OCI-LY7 (cell line): ENCODE measurements around the gene PSMB1. TPM values are rescaled to one million over a fixed set of nuclear protein-coding genes. Genes with fewer than 3 reads are reported as not detected.

Experiments used
- BruUV-seq: library from RNA; stranded (reverse); fragments of 400-500 nt; replicated peaks from 2 replicates; lab custom pipeline; 2021; lab: Mats Ljungman, UMichigan
- CTCF ChIA-PET: fragments of 300-600 bp; sonication (Branson Sonifier 250); formaldehyde crosslinking; loops from one replicate; lab custom pipeline; 2022; ENCODE audit warnings: antibody characterized with exemption; ENCODE audit not compliant: unreplicated experiment; lab: Charles Lee
- POLR2A ChIA-PET: fragments of 300-600 bp; sonication (Branson Sonifier 250); formaldehyde crosslinking; loops from one replicate; lab custom pipeline; 2022; ENCODE audit warnings: antibody characterized with exemption; lab: Charles Lee
- DNase-seq: peaks from one replicate; pipeline ENCODE4 v3.0.0-alpha.2; 2015; ENCODE audit warnings: low spot score
- H2AFZ ChIP-seq: fragments of 200-600 bp; sonication (generic), shearing (Covaris generic); 2 replicates; pipeline ENCODE4 v1.6.1; 2014; ENCODE audit warnings: mild to moderate bottlenecking, antibody characterized with exemption, low read length, moderate library complexity
- H3K27ac ChIP-seq: fragments of 200-600 bp; sonication (generic); 2 replicates; pipeline ENCODE4 v1.5.1; 2014; ENCODE audit warnings: mixed run types, low read depth, mild to moderate bottlenecking, moderate library complexity, low read length, inconsistent platforms; ENCODE audit not compliant: poor library complexity, severe bottlenecking
- H3K36me3 ChIP-seq: fragments of 200-600 bp; sonication (generic); 2 replicates; pipeline ENCODE4 v1.6.1; 2014; ENCODE audit warnings: mild to moderate bottlenecking, antibody characterized with exemption, low read length, moderate library complexity, mixed read lengths; ENCODE audit not compliant: insufficient read depth
- H3K4me1 ChIP-seq: fragments of 200-600 bp; sonication (generic); 2 replicates; pipeline ENCODE4 v1.5.1; 2014; ENCODE audit warnings: mild to moderate bottlenecking, low read length; ENCODE audit not compliant: insufficient read depth, poor library complexity, severe bottlenecking
- H3K4me2 ChIP-seq: fragments of 200-600 bp; sonication (generic); 2 replicates; pipeline ENCODE4 v1.6.1; 2014; ENCODE audit warnings: mild to moderate bottlenecking, low read length
- H3K4me3 ChIP-seq: fragments of 200-600 bp; sonication (generic); 2 replicates; pipeline ENCODE4 v1.5.1; 2014; ENCODE audit warnings: mild to moderate bottlenecking, low read depth, low read length; ENCODE audit not compliant: poor library complexity, severe bottlenecking
- H3K79me2 ChIP-seq: fragments of 200-600 bp; sonication (generic); 2 replicates; pipeline ENCODE4 v1.6.1; 2016; ENCODE audit warnings: low read depth, mild to moderate bottlenecking, low read length, moderate library complexity, mixed read lengths; ENCODE audit not compliant: insufficient read depth
- H3K9me2 ChIP-seq: fragments of 200-600 bp; sonication (generic); 2 replicates; pipeline ENCODE4 v1.6.1; 2016; ENCODE audit warnings: mild to moderate bottlenecking, low read length, mixed read lengths; ENCODE audit not compliant: insufficient read depth
- H3K9me3 ChIP-seq: fragments of 200-600 bp; sonication (generic); 2 replicates; pipeline ENCODE4 v1.6.1; 2014; ENCODE audit warnings: mild to moderate bottlenecking, mixed run types, low read length, mixed read lengths
- H4K20me1 ChIP-seq: fragments of 200-600 bp; sonication (generic); 2 replicates; pipeline ENCODE4 v1.6.1; 2014; ENCODE audit warnings: mild to moderate bottlenecking, antibody characterized with exemption, low read length, moderate library complexity, mixed read lengths; ENCODE audit not compliant: insufficient read depth
- EZH2phosphoT487 ChIP-seq: fragments of 200-600 bp; sonication (generic); IDR thresholded peaks from 2 replicates; pipeline ENCODE4 v1.6.1; 2018; ENCODE audit warnings: low read depth, borderline replicate concordance, mild to moderate bottlenecking, mixed run types, antibody characterized with exemption, low read length, moderate library complexity, mixed read lengths
- intact Hi-C: fragments of 100-400 bp; cut with micrococcal nuclease; formaldehyde crosslinking; loops from one replicate; pipeline ENCODE4 v1.10.0; 2022; ENCODE audit not compliant: unreplicated experiment
- total RNA-seq, 2 experiments: library from RNA; depleted of rRNA in 1 of 2; stranded (reverse); fragments of >200 nt in 1 of 2; shearing (Covaris generic) in 1 of 2; gene quantifications; 2 replicates each; pipeline ENCODE4 v1.2.3, GENCODE V29; 2014 to 2022
- TF ChIP-seq, protein P1 (sequence below): fragments of 200-600 bp; sonication (generic); conservative IDR thresholded peaks from 2 replicates; pipeline ENCODE4 v1.5.1; 2014; ENCODE audit warnings: mild to moderate bottlenecking, antibody characterized with exemption, low read length, moderate library complexity, mixed read lengths

Gene PSMB1
- total RNA-seq, 2 experiments from 2014 or later = 190 to 193 TPM

DNA sequence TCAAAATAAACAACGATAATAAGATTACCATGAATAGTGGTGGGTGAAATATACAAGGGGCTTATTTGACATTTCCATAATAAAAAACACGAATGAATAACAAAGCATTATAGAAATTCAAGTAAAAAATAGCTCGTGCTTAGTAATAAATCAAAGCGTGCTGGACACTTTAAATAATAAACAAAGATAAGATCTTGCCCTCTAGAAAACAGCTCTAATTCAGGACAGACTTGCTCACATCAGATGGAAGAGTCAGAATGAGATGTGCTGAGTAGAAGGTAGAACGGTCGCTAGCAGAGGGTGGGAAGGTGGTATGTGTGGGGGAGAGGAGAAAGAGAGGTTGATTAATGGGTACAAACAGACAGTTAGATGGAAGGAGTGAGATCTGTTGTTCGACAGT, 27.3 kb downstream of the PSMB1 start:
- Histone ChIP-seq H3K4me3 (no peak overlapping the region), H3K4me1 (no peaks in the 10 kb centered on the region), H3K9me2 (no peaks in the 10 kb centered on the region), H3K9me3 (no peaks in the 10 kb centered on the region), H2AFZ (no peak overlapping the region), H4K20me1 (no peaks in the 10 kb centered on the region), H3K79me2 (no peaks in the 10 kb centered on the region), H3K27ac (no peak overlapping the region), H3K36me3 (no peaks in the 10 kb centered on the region), H3K4me2 (no peak overlapping the region)
- no TSS peak for BruUV-seq
- ChIA-PET CTCF (no interaction called here), POLR2A (no interaction called here)
- TF ChIP-seq EZH2phosphoT487 = no peak
- TF ChIP-seq, protein P1, sequence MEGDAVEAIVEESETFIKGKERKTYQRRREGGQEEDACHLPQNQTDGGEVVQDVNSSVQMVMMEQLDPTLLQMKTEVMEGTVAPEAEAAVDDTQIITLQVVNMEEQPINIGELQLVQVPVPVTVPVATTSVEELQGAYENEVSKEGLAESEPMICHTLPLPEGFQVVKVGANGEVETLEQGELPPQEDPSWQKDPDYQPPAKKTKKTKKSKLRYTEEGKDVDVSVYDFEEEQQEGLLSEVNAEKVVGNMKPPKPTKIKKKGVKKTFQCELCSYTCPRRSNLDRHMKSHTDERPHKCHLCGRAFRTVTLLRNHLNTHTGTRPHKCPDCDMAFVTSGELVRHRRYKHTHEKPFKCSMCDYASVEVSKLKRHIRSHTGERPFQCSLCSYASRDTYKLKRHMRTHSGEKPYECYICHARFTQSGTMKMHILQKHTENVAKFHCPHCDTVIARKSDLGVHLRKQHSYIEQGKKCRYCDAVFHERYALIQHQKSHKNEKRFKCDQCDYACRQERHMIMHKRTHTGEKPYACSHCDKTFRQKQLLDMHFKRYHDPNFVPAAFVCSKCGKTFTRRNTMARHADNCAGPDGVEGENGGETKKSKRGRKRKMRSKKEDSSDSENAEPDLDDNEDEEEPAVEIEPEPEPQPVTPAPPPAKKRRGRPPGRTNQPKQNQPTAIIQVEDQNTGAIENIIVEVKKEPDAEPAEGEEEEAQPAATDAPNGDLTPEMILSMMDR = no peak
- intact Hi-C loops = no loop called here
- no peak for DNase-seq

DNA sequence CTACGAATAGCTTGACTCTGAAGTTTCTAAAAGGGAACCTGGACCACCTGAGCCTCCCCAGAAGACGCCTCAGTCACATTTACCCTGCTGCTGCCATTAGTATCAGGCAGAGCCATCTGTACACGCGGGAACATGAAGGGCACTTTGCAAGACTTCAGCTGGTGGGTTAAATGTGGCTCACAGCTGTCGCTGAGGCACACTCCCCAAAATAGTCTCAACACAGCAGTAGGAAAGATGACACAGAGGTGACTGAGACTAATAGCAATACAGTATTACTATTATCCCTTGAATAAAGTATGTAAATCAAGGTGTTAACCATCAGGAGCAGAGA, 29.0 kb downstream of the PSMB1 start:
- POLR2A ChIA-PET = no interaction called here
- no peak for DNase-seq
- intact Hi-C loops = no loop called here

More for the DNA sequence above, 29.0 kb downstream of the PSMB1 start:
- Histone ChIP-seq H3K27ac (no peak overlapping the region), H3K4me1 (no peaks in the 10 kb centered on the region), H3K36me3 (no peaks in the 10 kb centered on the region), H3K79me2 (no peaks in the 10 kb centered on the region), H3K4me3 (no peak overlapping the region), H2AFZ (no peak overlapping the region), H3K4me2 (no peak overlapping the region), H3K9me3 (no peaks in the 10 kb centered on the region), H4K20me1 (no peaks in the 10 kb centered on the region), H3K9me2 (no peaks in the 10 kb centered on the region)
- no peak for TF ChIP-seq EZH2phosphoT487
- TF ChIP-seq, protein P1 = no peak
- CTCF ChIA-PET = no interaction called here
- no TSS peak for BruUV-seq
